ENCODE data around the gene ZNF609.

The ZNF609 gene

GRCh38 chr15:64460206-64460723 is at the start of gene ZNF609:
ZNF609 (plus strand) TSS chr15:64460578; CDS start chr15:64499420, 38,842 bp downstream.
- H3K27ac ChIP-seq (ENCODE audit: low read depth, low read length) = peak within 1 kb of the TSS; percentile 60
- H3K27me3 ChIP-seq (ENCODE audit: control insufficient read depth, insufficient read depth, low read length) = no peaks in the 10 kb centered on the region

GRCh38 chr15:64412216-64412615 is 48.2 kb upstream of the ZNF609 start:
- Histone ChIP-seq H3K4me1 (ENCODE audit: control insufficient read depth, insufficient read depth, low read length) (no peaks in the 10 kb centered on the region), H3K9ac (ENCODE audit: low read length) (no peak overlapping the region), H3K36me3 (ENCODE audit: control insufficient read depth, insufficient read depth, low read length) (peaks cover 3% of the 10 kb centered on the region), H3K27me3 (ENCODE audit: control insufficient read depth, insufficient read depth, low read length) (no peaks in the 10 kb centered on the region), H3K27ac (ENCODE audit: low read depth, low read length) (no peak overlapping the region), H3K4me3 (ENCODE audit: low read length) (no peak overlapping the region)

More at GRCh38 chr15:64460206-64460723, at the start of gene ZNF609:
- H3K36me3 ChIP-seq (ENCODE audit: control insufficient read depth, insufficient read depth, low read length) = no peaks in the 10 kb centered on the region
- H3K4me1 ChIP-seq (ENCODE audit: control insufficient read depth, insufficient read depth, low read length) = peaks cover 35% of the 10 kb centered on the region
- peak within 1 kb of the TSS; percentile 42 for H3K9ac ChIP-seq (ENCODE audit: low read length)
- H3K4me3 ChIP-seq (ENCODE audit: low read length) = peak within 1 kb of the TSS; percentile 87

GRCh38 chr15:64422697-64423096 is 37.7 kb upstream of the ZNF609 start:
- no peak overlapping the region for H3K27ac ChIP-seq (ENCODE audit: low read depth, low read length)
- H3K36me3 ChIP-seq (ENCODE audit: control insufficient read depth, insufficient read depth, low read length) = peaks cover 15% of the 10 kb centered on the region
- H3K9ac ChIP-seq (ENCODE audit: low read length) = no peak overlapping the region
- H3K4me3 ChIP-seq (ENCODE audit: low read length) = no peak overlapping the region
- H3K27me3 ChIP-seq (ENCODE audit: control insufficient read depth, insufficient read depth, low read length) = no peaks in the 10 kb centered on the region
- H3K4me1 ChIP-seq (ENCODE audit: control insufficient read depth, insufficient read depth, low read length) = no peaks in the 10 kb centered on the region

- Histone ChIP-seq H3K9ac (ENCODE audit: low read length) (no peak overlapping the region), H3K4me3 (ENCODE audit: low read length) (no peak overlapping the region), H3K4me1 (ENCODE audit: control insufficient read depth, insufficient read depth, low read length) (no peaks in the 10 kb centered on the region), H3K36me3 (ENCODE audit: control insufficient read depth, insufficient read depth, low read length) (peaks cover 11% of the 10 kb centered on the region), H3K27ac (ENCODE audit: low read depth, low read length) (no peak overlapping the region), H3K27me3 (ENCODE audit: control insufficient read depth, insufficient read depth, low read length) (no peaks in the 10 kb centered on the region)
Observed at GRCh38 chr15:64423970-64424369, 36.4 kb upstream of the ZNF609 start.

- peaks cover 11% of the 10 kb centered on the region for H3K36me3 ChIP-seq (ENCODE audit: control insufficient read depth, insufficient read depth, low read length)
- H3K9ac ChIP-seq (ENCODE audit: low read length) = no peak overlapping the region
Observed at GRCh38 chr15:64425221-64425620, 35.2 kb upstream of the ZNF609 start.

GRCh38 chr15:64426845-64427465 is 33.4 kb upstream of the ZNF609 start:
- Histone ChIP-seq H3K4me1 (ENCODE audit: control insufficient read depth, insufficient read depth, low read length) (no peaks in the 10 kb centered on the region), H3K9ac (ENCODE audit: low read length) (no peak overlapping the region), H3K27ac (ENCODE audit: low read depth, low read length) (no peak overlapping the region), H3K4me3 (ENCODE audit: low read length) (no peak overlapping the region), H3K27me3 (ENCODE audit: control insufficient read depth, insufficient read depth, low read length) (no peaks in the 10 kb centered on the region), H3K36me3 (ENCODE audit: control insufficient read depth, insufficient read depth, low read length) (peaks cover 9% of the 10 kb centered on the region)

More at GRCh38 chr15:64425221-64425620, 35.2 kb upstream of the ZNF609 start:
- H3K4me1 ChIP-seq (ENCODE audit: control insufficient read depth, insufficient read depth, low read length) = no peaks in the 10 kb centered on the region
- H3K4me3 ChIP-seq (ENCODE audit: low read length) = no peak overlapping the region
- no peaks in the 10 kb centered on the region for H3K27me3 ChIP-seq (ENCODE audit: control insufficient read depth, insufficient read depth, low read length)
- H3K27ac ChIP-seq (ENCODE audit: low read depth, low read length) = no peak overlapping the region

- peaks cover 9% of the 10 kb centered on the region for H3K36me3 ChIP-seq (ENCODE audit: control insufficient read depth, insufficient read depth, low read length)
- H3K9ac ChIP-seq (ENCODE audit: low read length) = no peak overlapping the region
- H3K27ac ChIP-seq (ENCODE audit: low read depth, low read length) = no peak overlapping the region
- H3K4me3 ChIP-seq (ENCODE audit: low read length) = no peak overlapping the region
- H3K27me3 ChIP-seq (ENCODE audit: control insufficient read depth, insufficient read depth, low read length) = no peaks in the 10 kb centered on the region
- H3K4me1 ChIP-seq (ENCODE audit: control insufficient read depth, insufficient read depth, low read length) = no peaks in the 10 kb centered on the region
Observed at GRCh38 chr15:64429448-64429847, 30.9 kb upstream of the ZNF609 start.

GRCh38 chr15:64430000-64430735 is 30.2 kb upstream of the ZNF609 start:
- H3K27me3 ChIP-seq (ENCODE audit: control insufficient read depth, insufficient read depth, low read length) = no peaks in the 10 kb centered on the region
- no peak overlapping the region for H3K4me3 ChIP-seq (ENCODE audit: low read length)
- no peak overlapping the region for H3K9ac ChIP-seq (ENCODE audit: low read length)
- no peaks in the 10 kb centered on the region for H3K4me1 ChIP-seq (ENCODE audit: control insufficient read depth, insufficient read depth, low read length)
- H3K36me3 ChIP-seq (ENCODE audit: control insufficient read depth, insufficient read depth, low read length) = peaks cover 6% of the 10 kb centered on the region
- peak overlapping the region; percentile 39 for H3K27ac ChIP-seq (ENCODE audit: low read depth, low read length)

- Histone ChIP-seq H3K9ac (ENCODE audit: low read length) (no peak overlapping the region), H3K4me3 (ENCODE audit: low read length) (no peak overlapping the region), H3K27ac (ENCODE audit: low read depth, low read length) (no peak overlapping the region), H3K27me3 (ENCODE audit: control insufficient read depth, insufficient read depth, low read length) (no peaks in the 10 kb centered on the region), H3K4me1 (ENCODE audit: control insufficient read depth, insufficient read depth, low read length) (no peaks in the 10 kb centered on the region), H3K36me3 (ENCODE audit: control insufficient read depth, insufficient read depth, low read length) (no peaks in the 10 kb centered on the region)
Observed at GRCh38 chr15:64437982-64438381, 22.4 kb upstream of the ZNF609 start.

GRCh38 chr15:64438653-64439447 is 21.5 kb upstream of the ZNF609 start:
- Histone ChIP-seq H3K4me3 (ENCODE audit: low read length) (no peak overlapping the region), H3K9ac (ENCODE audit: low read length) (no peak overlapping the region), H3K4me1 (ENCODE audit: control insufficient read depth, insufficient read depth, low read length) (peaks cover 2% of the 10 kb centered on the region), H3K27me3 (ENCODE audit: control insufficient read depth, insufficient read depth, low read length) (no peaks in the 10 kb centered on the region), H3K36me3 (ENCODE audit: control insufficient read depth, insufficient read depth, low read length) (no peaks in the 10 kb centered on the region), H3K27ac (ENCODE audit: low read depth, low read length) (no peak overlapping the region)

GRCh38 chr15:64441852-64442251 is 18.5 kb upstream of the ZNF609 start:
- Histone ChIP-seq H3K4me1 (ENCODE audit: control insufficient read depth, insufficient read depth, low read length) (peaks cover 2% of the 10 kb centered on the region), H3K27ac (ENCODE audit: low read depth, low read length) (no peak overlapping the region), H3K27me3 (ENCODE audit: control insufficient read depth, insufficient read depth, low read length) (no peaks in the 10 kb centered on the region)

GRCh38 chr15:64443016-64443415 is 17.4 kb upstream of the ZNF609 start:
- Histone ChIP-seq H3K27me3 (ENCODE audit: control insufficient read depth, insufficient read depth, low read length) (no peaks in the 10 kb centered on the region), H3K36me3 (ENCODE audit: control insufficient read depth, insufficient read depth, low read length) (peaks cover 1% of the 10 kb centered on the region), H3K27ac (ENCODE audit: low read depth, low read length) (no peak overlapping the region), H3K4me1 (ENCODE audit: control insufficient read depth, insufficient read depth, low read length) (peaks cover 2% of the 10 kb centered on the region), H3K4me3 (ENCODE audit: low read length) (no peak overlapping the region), H3K9ac (ENCODE audit: low read length) (no peak overlapping the region)

More at GRCh38 chr15:64441852-64442251, 18.5 kb upstream of the ZNF609 start:
- Histone ChIP-seq H3K9ac (ENCODE audit: low read length) (no peak overlapping the region), H3K4me3 (ENCODE audit: low read length) (no peak overlapping the region), H3K36me3 (ENCODE audit: control insufficient read depth, insufficient read depth, low read length) (no peaks in the 10 kb centered on the region)

Data from rectal smooth muscle tissue (tissue), 1 donor.